Tibial nerve (tissue), 4 donors: ENCODE data around the gene SMIM8.
"Not testable (repeated sequence)": the region's sequence is repeated elsewhere in the genome, so short reads cannot be mapped to it uniquely, and the experiment has no call there.

ENCODE experiments used
- EP300 ChIP-seq, 2 donors: sonication (generic); formaldehyde crosslinking; IDR thresholded peaks; one replicate each; pipeline ENCODE4 v1.6.1; 2017; ENCODE audit warnings: antibody characterized with exemption in 2 of 2, mild to moderate bottlenecking in 1 of 2
- TF ChIP-seq, protein P1 (sequence below), 5 experiments: fragments of 200-600 bp in 3 of 5; fragments of 450-650 bp in 2 of 5; sonication (generic) in 3 of 5; IDR thresholded peaks; one replicate each; pipeline ENCODE4 v1.5.1; 2016 to 2019; ENCODE audit warnings: antibody characterized with exemption in 5 of 5, mild to moderate bottlenecking in 3 of 5, moderate library complexity in 2 of 5

DNA sequence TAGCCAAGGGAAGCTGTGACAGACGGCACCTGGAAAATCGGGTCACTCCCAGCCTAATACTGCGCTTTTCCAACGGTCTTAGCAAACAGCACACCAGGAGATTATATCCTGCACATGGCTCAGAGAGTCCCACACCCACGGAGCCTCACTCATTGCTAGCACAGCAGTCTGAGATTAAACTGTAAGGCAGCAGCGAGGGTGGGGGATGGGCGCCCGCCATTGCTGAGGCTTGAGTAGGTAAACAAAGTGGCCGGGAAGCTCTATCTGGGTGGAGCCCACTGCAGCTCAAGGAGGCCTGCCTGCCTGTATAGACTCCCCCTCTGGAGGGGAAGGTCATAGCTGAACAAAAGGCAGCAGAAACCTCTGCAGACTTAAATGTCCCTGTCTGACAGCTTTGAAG lies 21.1 kb upstream of the SMIM8 start:
- TF ChIP-seq EP300 (IDR thresholded peaks at IDR 0.05) = not testable (repeated sequence)
- TF ChIP-seq, protein P1, sequence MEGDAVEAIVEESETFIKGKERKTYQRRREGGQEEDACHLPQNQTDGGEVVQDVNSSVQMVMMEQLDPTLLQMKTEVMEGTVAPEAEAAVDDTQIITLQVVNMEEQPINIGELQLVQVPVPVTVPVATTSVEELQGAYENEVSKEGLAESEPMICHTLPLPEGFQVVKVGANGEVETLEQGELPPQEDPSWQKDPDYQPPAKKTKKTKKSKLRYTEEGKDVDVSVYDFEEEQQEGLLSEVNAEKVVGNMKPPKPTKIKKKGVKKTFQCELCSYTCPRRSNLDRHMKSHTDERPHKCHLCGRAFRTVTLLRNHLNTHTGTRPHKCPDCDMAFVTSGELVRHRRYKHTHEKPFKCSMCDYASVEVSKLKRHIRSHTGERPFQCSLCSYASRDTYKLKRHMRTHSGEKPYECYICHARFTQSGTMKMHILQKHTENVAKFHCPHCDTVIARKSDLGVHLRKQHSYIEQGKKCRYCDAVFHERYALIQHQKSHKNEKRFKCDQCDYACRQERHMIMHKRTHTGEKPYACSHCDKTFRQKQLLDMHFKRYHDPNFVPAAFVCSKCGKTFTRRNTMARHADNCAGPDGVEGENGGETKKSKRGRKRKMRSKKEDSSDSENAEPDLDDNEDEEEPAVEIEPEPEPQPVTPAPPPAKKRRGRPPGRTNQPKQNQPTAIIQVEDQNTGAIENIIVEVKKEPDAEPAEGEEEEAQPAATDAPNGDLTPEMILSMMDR (IDR thresholded peaks at IDR 0.05) = not testable (repeated sequence)
